ENCODE results near the gene ARMC2.
A peak's percentile ranks its signal among the peaks of the same experiment; 100 is the strongest.
"Not testable (repeated sequence)": the region's sequence is repeated elsewhere in the genome, so short reads cannot be mapped to it uniquely, and the experiment has no call there.

Gene ARMC2

GRCh38 chr6:108836061-108836460 is 12.2 kb upstream of the ARMC2 start:
- DNase-seq = no peak

- DNase-seq = no peak
Measured at GRCh38 chr6:108837236-108837971, 10.8 kb upstream of the ARMC2 start.

GRCh38 chr6:108838101-108838717 is 10.0 kb upstream of the ARMC2 start:
- no peak for DNase-seq

- DNase-seq = no peak
Measured at GRCh38 chr6:108839083-108839642, 9.1 kb upstream of the ARMC2 start.

GRCh38 chr6:108840919-108841318 is 7.3 kb upstream of the ARMC2 start:
- no peak for DNase-seq

- DNase-seq = no peak
Measured at GRCh38 chr6:108841377-108841855, 6.8 kb upstream of the ARMC2 start.

- no peak for DNase-seq
Measured at GRCh38 chr6:108844135-108844534, 4.1 kb upstream of the ARMC2 start.

GRCh38 chr6:108845145-108845544 is 3.1 kb upstream of the ARMC2 start:
- no peak for DNase-seq

GRCh38 chr6:108846101-108846500 is 2.1 kb upstream of the ARMC2 start:
- no peak for DNase-seq

- DNase-seq = no peak
Measured at GRCh38 chr6:108846628-108847027, 1.6 kb upstream of the ARMC2 start.

GRCh38 chr6:108847738-108848115 is 495 bp upstream of the ARMC2 start:
- DNase-seq = no peak

- DNase-seq = no peak
Measured at GRCh38 chr6:108850669-108851465, 2.6 kb downstream of the ARMC2 start.

- DNase-seq = no peak
Measured at GRCh38 chr6:108851756-108852155, 3.5 kb downstream of the ARMC2 start.

GRCh38 chr6:108853077-108853476 is 4.9 kb downstream of the ARMC2 start:
- no peak for DNase-seq

GRCh38 chr6:108862479-108863191 is 14.4 kb downstream of the ARMC2 start:
- DNase-seq = no peak

- DNase-seq = not testable (repeated sequence)
Measured at GRCh38 chr6:108865751-108866286, 17.6 kb downstream of the ARMC2 start.

- no peak for DNase-seq
Measured at GRCh38 chr6:108866798-108867197, 18.6 kb downstream of the ARMC2 start.

GRCh38 chr6:108868647-108869046 is 20.4 kb downstream of the ARMC2 start:
- no peak for DNase-seq

GRCh38 chr6:108869876-108870275 is 21.7 kb downstream of the ARMC2 start:
- no peak for DNase-seq

GRCh38 chr6:108870357-108870756 is 22.1 kb downstream of the ARMC2 start:
- DNase-seq = no peak

- DNase-seq = peak; percentile 20
Measured at GRCh38 chr6:108872141-108872557, 23.9 kb downstream of the ARMC2 start.

GRCh38 chr6:108872575-108872974 is 24.4 kb downstream of the ARMC2 start:
- DNase-seq = no peak
